ENCODE measurements around the gene TNS3.

DNA sequence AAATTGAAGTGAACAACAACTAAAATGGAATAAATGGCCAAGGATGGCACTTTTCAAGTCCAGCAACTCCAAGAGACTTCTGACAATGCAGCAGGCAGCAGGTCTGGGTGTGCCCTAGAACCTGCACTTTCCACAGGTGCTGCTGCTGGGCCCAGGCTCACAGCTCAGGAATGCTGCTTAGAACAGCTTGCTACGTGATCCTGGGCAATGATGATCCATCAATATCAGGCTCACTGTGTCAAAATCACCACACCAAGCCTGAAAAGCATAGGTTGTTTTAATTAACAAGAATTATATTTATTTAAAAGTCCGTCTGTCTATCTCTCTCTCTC, 148.4 kb downstream of the TNS3 start:
- TF ChIP-seq FOXK1 (CRISPR knock-in tag; IDR thresholded peaks at IDR 0.05; ENCODE audit: borderline replicate concordance, low read depth) (no peak), ZFAT (CRISPR knock-in tag; conservative IDR thresholded peaks at IDR 0.05) (no peak), YY1 (IDR thresholded peaks at IDR 0.05; ENCODE audit: insufficient read depth, insufficient replicate concordance, low read depth, low read length) (no peak), JUNB (CRISPR knock-in tag; IDR thresholded peaks at IDR 0.05; ENCODE audit: borderline replicate concordance) (no peak), MTA3 (CRISPR knock-in tag; IDR thresholded peaks at IDR 0.05) (no peak), SNRNP70 (IDR thresholded peaks at IDR 0.05; ENCODE audit: low read depth, low read length) (no peak), BRCA1 (CRISPR knock-in tag; IDR thresholded peaks at IDR 0.05) (no peak), FOXM1 (CRISPR knock-in tag; IDR thresholded peaks at IDR 0.05) (no peak), MEIS1 (CRISPR knock-in tag; IDR thresholded peaks at IDR 0.05; ENCODE audit: borderline replicate concordance) (no peak)
- TF ChIP-seq, protein P1, sequence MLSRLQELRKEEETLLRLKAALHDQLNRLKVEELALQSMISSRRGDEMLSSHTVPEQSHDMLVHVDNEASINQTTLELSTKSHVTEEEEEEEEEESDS (CRISPR knock-in tag; IDR thresholded peaks at IDR 0.05; ENCODE audit: borderline replicate concordance) = no peak
- TF ChIP-seq, protein P2, sequence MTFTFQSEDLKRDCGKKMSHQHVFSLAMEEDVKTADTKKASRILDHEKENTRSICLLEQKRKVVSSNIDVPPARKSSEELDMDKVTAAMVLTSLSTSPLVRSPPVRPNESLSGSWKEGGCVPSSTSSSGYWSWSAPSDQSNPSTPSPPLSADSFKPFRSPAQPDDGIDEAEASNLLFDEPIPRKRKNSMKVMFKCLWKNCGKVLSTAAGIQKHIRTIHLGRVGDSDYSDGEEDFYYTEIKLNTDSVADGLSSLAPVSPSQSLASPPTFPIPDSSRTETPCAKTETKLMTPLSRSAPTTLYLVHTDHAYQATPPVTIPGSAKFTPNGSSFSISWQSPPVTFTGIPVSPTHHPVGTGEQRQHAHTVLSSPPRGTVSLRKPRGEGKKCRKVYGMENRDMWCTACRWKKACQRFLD (CRISPR knock-in tag; IDR thresholded peaks at IDR 0.05; ENCODE audit: borderline replicate concordance) = no peak

All from HepG2 (cell line).